Limb (tissue), 2 donors: ENCODE measurements around the gene PUS10.
"Not testable (repeated sequence)": the region's sequence is repeated elsewhere in the genome, so short reads cannot be mapped to it uniquely, and the experiment has no call there.

Experiments
- DNase-seq, 2 donors: peaks; one replicate each; pipeline ENCODE4 v3.0.0-alpha.2; 2016; ENCODE audit errors: extremely low spot score in 2 of 2

The PUS10 gene

DNA sequence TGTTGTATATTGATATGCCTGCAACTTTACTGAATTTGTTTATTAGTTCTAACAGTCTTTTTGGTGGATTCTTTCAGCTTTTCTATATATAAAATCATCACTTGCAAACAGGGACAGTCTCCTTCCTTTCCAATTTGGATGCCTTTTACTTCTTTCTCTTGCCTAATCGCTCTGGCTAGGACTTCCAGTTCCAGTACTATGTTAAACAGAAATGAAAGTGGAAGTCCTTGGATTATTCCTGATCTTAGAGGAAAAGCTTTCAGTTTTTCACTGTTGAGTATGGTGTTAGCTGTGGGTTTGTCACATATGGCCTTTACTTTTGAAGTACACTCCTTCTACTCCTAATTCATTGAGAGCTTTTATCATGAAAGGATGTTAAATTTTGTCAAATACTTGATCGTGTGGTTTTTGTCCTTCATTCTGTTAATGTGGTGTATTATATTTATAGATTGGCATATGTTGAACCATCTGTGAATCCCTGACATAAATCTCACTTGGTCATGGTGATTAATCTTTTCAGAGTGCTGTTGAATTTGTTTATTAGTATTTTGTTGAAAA, 83.8 kb downstream of the PUS10 start:
- no peak for DNase-seq

DNA sequence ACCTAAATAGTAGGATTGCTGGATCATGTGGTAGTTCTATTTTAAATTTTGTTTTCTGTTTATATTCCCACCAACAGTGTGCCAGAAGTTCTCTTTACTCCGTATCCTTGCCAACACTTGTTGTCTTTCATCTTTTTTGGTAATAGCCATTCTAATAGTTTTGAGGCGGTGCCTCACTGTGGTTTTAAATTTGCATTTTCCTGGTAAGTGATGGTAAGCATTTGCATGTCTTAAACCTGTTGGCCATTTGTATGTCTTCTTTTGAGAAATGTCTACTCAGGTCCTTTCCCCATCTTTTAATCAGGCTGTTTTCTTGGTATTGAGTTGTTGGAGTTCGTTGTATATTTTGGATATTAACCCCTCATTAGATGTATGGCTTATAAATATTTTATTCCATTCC, 85.1 kb downstream of the PUS10 start:
- DNase-seq, result no peak

DNA sequence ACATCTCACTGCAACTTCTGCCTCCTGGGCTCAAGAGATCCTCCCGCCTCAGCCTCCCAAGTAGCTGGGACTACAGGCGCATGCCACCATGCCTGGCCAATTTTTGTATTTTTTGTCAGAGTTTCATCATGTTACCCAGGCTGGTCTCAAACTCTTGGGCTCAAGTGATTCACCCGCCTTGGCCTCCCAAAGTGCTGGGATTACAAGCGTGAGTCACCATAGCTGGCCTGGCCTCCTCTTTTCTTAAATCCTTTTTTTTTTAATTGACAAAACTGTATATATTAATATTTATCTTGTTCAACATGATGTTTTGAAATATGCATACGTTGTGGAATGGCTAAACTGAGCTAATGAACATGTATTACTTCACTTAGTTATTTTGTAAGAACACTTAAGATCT, 86.0 kb downstream of the PUS10 start:
- DNase-seq, result not testable (repeated sequence)

DNA sequence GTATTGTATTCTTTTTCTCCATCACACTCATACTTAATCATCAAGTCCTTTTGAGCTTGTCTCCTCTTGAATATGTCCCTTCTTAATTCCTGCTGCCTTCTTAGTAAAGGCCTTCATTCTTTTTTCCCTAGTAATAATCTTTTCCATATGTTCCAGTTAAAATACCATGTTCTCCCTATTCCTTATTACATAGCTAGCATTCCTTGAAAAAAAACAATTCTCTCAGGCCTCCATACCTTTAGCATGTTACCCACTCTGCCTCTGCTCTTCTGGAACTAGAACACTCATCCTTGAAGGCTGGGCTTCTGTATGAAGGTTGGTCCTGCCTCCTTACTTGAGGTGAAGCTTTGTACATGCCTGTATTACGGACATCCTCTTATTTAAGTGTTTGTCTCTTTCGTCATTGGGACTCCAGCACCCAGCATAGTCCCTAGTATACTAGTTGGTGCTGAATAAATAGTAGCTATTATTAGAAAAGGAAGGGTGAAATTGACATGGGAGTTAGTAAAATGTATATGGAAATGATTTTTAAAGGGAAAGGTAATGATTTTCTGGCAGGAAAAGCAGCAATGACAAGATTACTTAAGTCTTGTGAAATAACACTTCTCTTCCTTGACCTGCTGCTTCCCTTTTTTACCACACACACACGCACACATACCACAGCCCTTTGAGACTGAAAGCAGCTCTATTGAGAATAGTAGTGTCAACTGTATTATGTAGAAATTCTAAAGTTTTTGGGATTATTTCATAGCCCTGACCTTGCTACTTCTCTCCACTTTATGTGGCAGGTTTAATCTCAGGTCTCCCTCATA, 91.1 kb downstream of the PUS10 start:
- peak in 1 of 2 donors; percentile 7 for DNase-seq

DNA sequence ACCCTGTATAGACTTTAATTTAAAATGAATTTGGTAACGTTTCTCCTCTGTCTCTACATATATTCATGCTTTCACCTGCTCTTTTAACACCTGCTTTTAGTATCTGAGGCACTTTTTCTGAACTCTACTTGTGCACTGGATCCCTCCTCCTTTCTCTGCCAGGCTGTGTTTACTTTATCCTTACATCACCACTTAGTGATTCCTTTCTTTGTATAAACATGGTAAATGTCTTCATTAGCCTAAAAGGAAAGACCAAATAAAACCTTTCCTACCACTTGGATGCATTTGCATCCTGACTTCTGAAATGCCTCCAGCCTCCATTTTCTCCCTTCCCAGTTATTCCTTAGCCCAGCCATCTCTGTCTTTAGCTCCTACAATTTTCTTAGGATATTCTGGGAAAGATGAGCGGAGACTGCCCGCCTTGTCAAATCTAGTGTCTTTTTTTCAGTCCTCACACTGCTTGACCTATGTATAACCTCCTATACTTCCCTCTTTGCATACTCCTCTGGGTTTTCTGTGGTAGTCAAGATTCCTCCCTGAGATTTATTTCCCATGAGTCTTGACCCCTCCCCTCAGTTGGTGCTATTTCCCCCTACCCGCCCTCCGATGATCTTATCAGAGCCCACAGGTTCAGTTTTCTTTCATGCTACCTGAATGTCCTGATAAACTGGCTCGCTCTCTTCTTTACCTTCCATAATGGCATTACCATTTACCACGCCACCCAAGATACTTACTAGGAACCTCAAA, 91.9 kb downstream of the PUS10 start:
- DNase-seq, result no peak

DNA sequence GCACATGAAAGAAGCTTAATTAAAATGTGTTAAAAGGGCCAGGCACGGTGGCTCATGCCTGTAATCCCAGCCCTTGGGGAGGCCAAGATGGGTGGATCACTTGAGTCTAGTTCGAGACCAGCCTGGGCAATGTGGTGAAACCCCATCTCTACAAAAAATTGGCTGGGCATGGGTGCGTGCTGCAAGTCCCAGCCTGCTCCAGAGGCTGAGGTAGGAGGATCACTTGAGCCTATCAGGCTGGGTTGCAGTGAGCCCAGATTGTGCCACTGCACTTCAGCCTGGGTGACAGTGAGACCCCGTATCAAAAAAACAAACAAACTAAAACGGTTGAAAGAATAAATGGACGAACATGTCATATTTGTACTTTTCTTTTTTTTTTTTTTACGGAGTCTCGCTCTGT, 110.7 kb downstream of the PUS10 start:
- DNase-seq, result no peak

DNA sequence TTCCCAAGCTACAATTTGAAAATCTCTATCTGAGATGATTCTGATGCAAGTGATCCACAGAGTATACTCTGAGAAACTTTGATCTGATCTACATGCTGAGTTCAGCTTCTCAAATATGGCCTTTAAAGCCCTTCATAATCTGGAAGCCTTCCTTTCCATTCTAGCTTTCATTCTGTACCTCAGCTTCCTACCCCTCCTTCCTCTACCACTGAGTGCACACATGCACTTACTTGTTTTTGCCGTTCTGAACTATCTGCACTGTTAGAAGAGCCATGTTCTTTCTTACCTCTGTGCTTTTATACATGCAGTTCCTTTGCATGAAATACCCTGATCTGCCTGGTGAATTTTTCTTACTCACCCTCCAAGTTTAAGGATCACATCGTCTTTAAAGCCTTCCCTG, 111.7 kb downstream of the PUS10 start:
- no peak for DNase-seq

DNA sequence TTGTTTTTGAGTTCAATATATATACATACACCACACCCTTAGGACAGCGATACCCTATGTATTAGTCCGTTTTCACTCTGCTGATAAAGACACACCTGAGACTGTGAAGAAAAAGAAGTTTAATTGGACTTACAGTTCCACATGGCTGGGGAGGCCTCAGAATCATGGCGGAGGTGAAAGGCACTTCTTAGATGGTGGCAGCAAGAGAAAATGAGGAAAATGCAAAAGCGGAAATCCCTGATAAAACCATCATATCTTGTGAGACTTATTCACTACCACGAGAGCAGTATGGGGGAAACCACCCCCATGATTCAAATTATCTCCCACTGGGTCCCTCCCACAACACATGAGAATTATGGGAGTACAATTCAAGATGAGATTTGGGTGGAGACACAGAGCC, 112.2 kb downstream of the PUS10 start:
- DNase-seq, result not testable (repeated sequence)

DNA sequence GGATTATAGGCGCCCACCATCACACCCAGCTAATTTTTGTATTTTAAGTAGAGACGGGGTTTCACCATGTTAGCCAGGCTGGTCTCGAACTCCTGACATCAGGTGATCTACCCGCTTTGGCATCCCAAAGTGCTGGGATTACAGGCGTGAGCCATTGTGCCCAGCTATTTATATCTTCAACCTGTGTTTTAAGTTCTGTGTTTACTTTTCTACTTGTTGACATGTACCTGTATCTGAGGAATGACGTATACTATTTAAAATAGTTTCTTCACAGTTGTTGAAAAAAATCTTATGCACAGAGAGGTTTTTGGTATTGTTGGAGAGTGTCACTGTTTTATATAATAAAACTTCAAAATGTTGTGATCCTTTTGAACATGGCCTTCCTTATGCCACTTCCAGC, 116.8 kb downstream of the PUS10 start:
- DNase-seq, result not testable (repeated sequence)

DNA sequence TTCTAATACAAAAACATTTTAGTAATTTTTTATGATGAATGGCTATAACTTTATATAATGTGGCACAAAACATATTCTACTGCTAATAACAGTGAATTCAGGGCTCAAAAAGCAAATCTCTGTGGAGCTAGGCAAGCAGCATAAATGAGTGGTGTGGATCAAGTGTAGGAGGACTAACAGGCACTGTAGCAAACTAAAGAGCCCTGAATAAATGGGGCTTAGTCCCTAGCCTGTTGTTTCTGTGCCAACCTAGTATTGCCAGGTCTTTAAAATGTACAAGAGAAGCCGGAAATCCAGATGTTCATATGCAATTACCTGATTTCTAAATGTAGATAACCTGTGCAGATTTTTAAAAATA, 118.2 kb downstream of the PUS10 start:
- DNase-seq, result no peak

DNA sequence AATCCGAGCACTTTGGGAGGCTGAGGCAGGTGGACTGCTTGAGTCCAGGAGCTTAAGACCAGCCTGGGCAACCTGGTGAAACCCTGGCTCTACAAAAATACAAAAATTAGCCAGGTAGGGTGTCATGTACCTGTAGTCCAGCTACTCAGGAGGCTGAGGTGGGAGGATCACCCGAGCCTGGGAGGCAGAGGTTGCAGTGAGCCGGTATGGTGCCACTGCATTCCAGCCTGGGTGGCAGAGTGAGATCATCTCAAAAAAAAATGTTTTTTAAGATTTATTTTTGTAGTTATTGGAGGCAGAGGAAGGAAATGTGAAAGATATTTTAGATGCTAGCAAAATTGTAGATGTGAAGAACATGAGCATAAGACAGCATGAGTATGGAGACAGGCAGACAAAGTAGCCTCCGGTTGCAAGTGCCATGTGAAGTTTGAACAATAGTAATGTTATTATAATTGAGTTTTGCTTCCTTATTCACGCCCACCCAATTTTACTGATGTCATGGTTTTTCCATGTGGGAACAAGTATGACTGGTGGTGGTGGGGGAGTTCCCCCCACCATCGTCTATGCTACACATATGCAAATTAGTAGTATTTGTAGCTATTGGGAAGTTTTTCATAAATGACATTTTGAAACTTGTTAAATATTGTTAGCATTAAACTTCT, 118.7 kb downstream of the PUS10 start:
- no peak for DNase-seq

DNA sequence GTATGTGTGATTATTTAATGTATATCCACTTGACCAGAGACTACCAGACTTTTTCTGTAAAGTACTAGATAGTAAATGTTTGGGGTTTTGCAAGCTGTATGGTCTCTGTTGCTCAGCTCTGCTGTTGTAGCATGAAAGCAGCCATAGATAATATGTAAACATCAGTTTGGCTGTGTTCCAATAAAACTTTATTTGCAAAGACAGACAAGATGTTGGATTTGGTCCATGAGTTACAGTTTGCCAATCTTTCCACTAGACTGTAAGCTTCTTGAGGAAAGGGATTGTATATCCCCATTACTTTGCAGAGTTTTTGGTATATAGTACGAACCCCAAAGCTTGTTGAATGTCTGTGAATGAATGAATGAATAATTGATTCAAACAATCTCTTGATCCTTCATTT, 119.5 kb downstream of the PUS10 start:
- DNase-seq, result no peak
